EH (cell line): Measurements from ENCODE around the gene PDIA4.
A peak's percentile ranks its signal among the peaks of the same experiment; 100 is the strongest.
"Not testable (repeated sequence)": the region's sequence is repeated elsewhere in the genome, so short reads cannot be mapped to it uniquely, and the experiment has no call there.

ENCODE experiments used
- DNase-seq: peaks from one replicate; pipeline ENCODE4 v3.0.0-alpha.2; 2015; ENCODE audit warnings: low read depth

PDIA4 gene

DNA sequence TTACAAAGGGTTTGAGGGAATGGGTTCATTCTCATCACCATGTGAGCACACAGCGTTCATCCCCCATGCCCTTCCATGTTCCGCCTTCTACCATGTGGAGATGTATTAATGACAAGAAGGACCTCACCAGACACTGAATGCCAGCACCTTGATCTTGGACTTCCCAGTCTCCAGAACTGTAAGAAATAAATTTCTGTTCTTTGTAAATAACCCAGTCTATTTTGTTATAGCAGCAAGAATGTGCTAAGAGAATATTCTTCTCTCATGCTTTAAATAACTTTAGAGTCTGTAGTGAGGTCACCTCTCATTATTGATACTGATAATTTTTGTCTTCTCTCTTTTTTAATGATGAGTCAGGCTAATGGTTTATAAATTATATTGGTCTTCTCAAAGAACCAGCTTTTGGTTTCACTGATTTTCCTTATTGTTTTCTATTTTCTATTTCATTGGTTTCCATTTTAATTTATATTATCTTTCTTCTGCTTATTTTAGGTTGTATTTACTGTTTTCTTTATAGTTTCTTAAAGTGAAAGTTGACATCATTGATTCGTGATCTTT, 3.1 kb upstream of the PDIA4 start:
- DNase-seq = no peak

DNA sequence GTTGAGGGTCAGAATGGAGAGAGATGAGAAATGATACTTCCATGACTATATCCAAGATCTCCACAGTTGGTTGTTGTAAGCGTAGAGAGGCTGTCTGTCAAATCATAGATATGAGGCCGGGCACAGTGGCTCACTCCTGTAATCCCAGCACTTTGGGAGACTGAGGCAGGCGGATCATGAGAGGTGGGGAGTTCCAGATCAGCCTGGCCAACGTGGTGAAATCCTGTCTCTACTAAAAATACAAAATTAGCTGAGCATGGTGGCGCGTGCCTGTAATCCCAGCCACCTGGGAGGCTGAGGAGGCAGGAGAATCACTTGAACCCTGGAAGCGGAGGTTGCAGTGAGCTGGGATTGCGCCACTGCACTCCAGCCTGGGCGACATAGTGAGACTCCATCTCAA, 2.1 kb upstream of the PDIA4 start:
- not testable (repeated sequence) for DNase-seq

DNA sequence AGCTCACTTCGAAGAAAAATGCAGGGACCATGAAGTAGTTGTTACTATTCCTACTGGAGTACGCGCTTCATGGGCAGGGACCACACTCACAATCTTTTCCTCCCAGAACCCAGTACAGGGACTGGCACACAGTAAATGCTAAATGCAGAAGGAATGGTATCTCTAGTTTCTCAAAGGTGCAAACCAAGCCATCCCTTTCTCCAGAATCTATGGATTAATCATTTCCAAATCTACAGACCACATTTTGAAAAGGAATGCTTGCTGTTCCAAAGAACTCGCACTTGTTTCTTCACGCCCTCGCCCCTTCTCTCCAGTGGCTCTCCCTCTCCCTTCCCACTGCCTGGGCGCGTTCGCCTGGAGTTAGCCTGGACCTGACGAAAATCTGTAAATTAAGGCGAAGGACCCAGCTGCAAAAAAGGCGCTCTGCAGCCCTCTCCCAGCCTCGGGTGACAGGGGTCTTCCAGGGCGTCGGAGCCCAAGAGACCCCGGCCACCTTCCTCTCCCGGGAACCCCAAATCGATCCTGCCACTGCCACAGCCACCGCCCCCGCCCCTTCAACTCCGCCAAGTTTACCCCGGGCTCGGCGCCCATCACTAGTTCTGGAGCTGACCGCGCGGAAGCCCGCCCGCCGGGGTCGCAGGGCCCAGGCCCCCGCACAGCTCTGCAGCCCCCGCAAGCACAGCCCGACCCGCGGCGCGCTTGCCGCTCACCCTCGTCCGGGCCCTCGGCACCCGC, 527 bp downstream of the PDIA4 start:
- peak; percentile 39 for DNase-seq

DNA sequence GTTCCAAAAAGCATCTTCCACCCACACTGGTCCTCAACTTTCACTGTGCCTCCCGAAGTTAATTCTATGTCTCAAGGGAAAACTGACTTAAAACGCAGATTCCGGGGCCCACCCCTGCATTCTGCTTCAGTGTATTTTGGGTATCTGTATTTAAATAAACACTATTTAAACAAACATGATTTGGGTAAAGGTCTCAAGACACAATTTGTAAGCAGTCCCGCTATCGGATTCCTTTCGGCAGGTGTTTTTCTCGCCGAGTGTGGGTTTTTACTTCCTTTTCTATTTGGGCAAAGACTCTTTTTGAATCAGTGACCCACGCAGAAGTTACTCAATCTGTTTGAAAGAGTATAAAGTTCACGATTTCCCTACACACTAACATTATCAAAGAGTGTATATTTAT, 1.2 kb downstream of the PDIA4 start:
- no peak for DNase-seq

DNA sequence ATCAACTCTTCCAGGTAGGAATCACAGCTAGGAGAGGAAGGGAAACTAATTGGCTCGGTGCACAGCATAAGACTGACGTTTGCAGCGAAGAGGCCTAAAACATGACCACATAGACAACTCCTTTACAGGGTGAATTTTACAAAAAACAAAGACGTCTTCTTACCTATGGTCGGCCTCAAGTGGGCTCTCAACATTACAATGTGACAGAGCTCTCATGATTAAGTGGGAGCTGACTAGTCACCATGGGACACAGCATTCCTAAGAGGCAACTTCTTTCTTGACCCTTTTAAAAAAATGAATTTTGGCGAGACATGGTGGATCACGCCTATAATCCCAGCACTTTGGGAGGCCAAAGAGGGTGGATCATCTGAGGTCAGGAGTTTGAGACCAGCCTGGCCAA, 4.6 kb downstream of the PDIA4 start:
- no peak for DNase-seq

DNA sequence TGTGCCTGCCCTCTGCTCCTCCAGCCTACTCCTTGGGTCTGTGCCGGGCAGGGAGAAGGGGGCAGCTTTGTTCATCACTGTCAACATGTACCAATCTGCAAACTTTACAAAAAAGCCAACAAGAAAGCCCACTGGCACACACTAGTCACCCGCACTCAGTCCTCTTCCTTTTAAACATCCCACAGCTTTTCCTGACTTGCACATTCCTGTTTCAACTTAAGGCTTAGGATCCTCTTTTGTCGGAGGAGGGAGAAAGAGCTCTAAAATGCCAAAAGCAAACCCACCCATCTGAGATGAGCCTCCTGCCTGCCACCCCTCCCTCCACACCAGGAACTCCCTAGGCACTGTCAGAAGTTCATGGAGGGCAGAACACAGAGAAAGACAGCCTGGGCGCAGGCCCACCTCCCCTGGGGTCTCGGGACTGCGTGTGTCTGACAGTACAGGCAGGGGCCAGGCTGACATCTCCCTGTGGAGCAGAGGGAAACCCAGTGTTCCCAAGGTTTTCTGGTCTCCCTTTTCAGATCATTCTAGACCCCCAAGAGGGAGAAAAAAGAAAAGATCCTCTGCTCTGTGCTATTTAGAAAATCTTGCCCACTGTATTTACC, 5.4 kb downstream of the PDIA4 start:
- DNase-seq = no peak

DNA sequence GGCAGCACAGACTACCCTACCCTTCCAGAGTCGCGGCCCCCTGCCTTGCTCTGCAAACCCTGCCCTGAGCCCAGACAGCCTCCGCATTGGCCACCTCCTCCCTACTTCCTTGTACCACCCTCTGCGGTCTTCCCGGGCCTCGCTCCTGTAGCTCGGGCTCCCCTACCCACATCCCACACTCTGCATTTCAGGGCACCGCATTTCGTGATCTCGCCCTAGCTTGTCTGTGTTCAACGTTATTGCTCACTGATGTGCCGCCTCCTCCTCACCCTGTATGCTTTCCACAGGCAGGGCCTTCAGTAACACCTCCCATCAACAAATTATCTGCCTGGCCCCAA, 6.6 kb downstream of the PDIA4 start:
- DNase-seq = no peak

DNA sequence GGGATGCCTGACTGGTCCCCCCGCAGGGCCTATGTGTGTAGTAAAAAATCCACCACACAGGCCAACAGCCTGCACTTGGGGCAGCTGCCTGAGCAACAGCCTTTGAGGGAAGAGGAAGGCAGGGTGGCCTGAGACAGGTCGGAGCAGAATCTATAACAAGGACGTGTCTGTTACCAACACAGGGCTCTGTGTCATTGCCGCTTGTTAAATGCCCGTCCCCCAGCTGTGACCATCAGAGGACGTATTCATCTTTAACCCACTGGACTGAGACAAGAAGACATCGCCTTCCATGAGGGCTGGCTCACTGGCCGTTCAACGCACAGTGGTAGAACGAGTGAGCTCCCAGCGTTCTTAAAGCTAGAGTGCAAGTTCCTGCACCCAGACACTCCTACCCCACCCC, 7.8 kb downstream of the PDIA4 start:
- DNase-seq = no peak

DNA sequence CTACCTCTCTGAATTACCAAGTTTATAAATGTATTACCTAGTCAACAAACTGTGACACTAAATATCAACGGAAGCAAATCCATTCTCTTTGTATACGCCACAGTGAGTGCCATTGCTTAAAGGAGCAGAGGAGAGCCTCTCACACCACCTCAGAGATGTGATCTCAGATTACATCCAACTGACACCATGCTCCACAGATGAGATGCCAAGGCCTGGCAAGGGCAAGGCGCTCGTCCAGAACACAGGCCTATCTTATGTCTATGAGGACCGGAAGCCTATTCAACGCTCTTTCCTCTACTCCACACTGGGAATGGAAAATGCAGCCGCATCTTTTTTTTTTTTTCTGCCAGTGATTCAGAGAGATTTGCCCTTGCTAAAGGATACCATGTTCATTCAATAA, 11.4 kb downstream of the PDIA4 start:
- no peak for DNase-seq

DNA sequence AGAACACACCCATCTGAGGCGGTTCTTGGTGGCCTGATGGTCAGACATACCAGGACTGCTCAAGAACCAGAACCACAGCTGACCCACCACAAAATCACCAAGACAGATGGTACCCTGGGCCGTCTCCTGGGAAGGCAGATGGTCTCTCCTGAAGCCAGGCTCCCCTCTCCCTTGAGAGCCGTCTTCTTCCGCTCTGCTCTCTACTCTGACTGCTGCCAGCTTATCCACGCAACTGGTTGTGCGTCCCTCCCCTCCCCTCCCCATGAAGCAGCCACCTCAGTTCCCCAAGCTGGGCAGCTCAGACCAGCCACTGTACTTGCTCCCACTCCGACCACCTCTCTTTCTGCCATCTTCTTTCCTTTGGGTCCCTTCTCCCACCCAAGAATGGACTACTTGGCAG, 14.0 kb downstream of the PDIA4 start:
- no peak for DNase-seq

DNA sequence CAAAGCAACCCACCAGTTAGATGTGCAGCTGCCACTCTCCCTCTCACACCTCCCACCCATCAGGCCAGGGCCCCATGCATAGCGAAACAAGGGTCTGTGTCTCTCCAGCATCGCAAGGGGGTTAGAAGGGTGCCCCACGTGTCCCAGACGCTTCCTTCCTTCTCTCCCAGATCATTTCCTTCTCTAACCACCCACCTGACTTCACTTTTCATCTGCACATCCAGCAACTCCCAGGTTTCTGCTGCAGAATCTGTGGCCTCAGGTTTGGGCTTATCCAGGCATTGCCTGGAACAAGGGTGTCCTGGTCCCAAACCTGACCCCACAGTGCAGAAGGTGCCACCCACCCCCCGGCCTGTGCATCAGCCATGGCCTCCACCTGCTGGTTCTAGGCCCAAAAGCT, 14.4 kb downstream of the PDIA4 start:
- DNase-seq = no peak

DNA sequence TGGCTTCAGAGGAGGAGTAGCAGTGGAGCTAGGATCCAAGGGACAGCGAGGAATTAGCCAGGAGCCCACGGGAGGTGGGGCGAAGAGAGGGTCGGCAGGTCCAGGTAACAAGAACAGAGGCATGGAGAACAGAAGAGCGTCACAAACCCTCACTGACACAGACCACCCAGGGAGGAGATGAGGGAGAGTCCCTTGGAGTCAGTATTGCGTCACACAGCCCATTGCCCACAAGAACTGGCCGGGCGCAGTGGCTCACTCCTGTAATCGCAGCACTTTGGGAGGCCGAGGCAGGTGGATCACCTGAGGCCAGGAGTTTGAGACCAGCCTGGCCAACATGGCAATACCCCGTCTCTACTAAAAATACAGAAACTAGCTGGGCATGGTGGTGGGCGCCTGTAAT, 15.6 kb downstream of the PDIA4 start:
- DNase-seq = not testable (repeated sequence)

DNA sequence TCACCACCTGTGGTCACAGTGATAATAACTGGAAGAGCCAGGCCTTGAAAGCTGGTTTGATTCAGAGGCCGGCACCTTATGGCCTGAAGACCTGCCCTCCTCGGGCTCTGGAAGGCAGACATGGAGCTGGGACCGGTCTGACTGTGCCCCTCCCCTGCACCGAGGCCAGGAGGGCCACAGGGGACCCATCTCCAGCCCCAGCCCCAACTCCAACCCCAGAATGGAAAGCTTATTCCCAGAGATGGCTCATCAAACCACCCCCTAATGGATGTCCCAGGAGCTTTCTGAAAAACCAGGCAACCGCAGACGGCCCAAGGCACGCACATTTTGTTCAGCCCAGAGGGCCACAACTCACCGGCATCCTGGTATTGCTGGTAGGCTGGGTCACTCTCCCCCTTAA, 16.8 kb downstream of the PDIA4 start:
- no peak for DNase-seq

DNA sequence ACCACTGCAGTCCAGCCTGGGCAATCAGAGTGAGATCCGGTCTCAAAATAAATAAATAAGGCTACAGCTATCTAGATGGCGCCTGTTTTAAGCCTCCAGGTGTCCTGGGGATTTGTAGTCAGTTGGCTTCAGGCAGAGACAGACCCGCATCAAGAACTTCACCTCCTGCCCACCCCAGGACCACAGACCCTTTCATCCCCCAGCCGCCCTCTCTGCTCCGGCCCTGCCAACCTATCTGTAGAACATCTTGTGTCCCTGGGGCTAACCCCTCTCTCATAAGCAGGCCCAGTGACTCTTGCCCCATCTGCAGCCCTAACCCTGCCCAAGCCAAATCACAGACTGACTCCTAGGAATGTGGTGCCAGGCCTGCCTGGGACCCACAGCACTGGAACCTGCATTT, 17.9 kb downstream of the PDIA4 start:
- no peak for DNase-seq

DNA sequence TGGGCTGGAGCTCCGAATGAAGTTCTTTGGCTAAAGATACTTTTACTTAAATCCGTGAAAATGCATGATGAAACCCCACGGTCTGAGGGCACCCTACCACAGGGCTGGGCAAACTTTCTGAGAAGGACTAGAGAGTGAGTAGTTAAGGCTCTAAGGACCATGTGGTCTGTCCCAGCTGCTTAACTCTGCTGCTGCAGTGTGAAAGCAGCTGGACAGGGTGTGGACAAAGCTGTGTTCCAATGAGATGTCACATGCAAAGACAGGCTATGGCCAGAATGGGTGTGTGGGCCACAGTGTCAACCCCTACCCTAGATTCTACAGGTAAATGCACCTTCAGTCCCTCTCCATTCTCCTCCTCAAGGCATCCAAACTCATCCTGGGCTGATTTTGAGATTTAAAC, 18.8 kb downstream of the PDIA4 start:
- no peak for DNase-seq

DNA sequence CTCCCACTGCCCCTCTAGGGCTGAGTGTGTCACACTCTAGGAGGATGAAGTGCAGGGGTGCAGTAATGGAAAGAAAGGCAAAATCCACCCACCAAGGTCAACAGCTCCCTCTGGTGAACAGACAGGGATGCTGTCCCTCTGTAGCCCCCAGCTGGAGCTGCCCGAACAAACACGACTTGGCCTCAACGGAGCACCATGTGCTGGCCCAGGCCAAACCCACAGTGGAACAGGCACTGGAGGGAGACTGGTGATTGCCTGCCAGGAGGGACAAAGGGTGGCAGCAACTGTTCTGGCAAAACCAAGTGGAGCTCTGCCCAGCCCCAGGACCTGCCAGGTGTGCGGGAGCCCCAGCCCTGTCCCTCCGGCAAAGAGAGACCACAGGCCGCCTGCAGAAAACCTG, 20.7 kb downstream of the PDIA4 start:
- no peak for DNase-seq

DNA sequence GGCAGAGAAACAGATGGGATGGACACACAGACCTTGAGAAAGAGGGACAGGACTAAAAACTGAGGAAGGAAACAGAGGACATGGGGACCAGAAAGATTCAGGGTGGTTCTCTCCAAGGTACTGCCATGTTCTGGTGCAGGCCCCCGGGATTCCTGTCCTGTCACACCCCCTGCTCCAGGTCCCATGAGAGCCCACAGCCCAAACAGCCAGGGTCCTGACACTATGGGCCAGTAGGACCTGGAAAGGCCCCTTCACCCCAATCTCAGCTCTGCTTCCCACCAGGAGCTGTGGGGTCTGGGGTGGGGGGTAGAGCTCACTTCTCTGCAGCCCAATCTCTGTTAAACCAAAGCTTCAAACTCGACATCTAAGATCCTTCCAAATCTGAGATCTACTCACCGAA, 21.2 kb downstream of the PDIA4 start:
- no peak for DNase-seq

DNA sequence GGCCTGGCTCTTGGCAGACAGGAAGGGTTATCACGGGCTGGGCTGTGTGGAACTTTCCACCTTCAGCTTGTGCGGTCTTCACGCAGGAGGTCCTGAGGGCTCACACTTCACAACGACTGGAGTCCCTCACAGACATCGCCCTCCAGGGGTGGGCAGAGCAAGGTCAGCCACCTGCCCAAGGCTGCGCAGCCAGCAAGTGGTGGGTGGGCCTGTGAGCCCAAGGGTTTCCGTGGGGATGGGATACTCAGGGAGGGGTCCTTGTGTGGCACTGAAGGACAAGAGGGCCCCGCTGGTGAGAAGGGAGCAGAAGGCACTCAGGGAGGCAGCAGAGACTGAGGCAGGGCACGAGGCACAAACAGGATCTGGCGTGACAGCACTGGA, 22.0 kb downstream of the PDIA4 start:
- DNase-seq = no peak

DNA sequence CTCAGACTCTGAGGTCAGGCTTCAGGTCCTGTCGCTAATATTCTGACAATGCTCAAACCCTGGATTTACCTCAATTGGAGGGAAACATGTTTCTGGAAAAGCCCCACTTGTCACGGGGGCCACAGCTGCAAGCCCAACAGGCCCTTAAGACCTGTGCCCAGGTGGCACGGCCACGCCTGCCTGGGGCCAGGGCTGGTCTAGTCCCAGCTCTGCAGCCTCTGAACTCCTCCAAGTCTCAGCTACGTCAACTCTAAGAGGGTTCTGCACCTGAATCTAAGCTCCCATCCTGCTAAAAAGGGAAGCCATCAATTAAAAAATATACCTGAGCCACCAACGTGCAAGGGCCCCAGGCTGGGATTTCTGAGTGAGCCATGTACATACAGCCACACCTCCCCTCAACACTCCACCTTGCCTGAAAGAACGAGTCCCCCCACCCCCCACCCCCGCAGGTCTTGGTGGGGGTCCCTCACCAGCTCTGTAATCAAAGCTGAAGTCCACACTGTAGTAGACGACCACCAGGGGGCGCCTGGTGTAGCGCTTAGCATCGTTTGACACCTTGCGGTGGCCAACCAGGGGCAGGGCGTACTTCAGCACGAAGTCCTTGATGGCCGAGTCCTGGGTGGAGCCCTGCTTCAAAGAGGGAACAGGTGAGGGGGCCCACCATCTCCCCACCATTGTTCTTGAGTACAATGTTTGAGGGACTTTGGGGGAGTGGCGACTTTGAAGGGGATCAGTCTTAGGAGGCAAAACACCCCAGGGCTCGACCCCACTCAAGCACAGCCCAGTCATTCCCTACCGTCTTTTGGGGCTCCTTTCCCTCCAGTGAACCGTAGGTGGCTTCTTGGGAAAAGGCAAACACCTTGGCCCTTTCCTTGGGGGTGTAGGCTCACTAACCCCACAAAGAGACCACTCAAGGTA, 22.6 kb downstream of the PDIA4 start:
- DNase-seq = peak; percentile 64

DNA sequence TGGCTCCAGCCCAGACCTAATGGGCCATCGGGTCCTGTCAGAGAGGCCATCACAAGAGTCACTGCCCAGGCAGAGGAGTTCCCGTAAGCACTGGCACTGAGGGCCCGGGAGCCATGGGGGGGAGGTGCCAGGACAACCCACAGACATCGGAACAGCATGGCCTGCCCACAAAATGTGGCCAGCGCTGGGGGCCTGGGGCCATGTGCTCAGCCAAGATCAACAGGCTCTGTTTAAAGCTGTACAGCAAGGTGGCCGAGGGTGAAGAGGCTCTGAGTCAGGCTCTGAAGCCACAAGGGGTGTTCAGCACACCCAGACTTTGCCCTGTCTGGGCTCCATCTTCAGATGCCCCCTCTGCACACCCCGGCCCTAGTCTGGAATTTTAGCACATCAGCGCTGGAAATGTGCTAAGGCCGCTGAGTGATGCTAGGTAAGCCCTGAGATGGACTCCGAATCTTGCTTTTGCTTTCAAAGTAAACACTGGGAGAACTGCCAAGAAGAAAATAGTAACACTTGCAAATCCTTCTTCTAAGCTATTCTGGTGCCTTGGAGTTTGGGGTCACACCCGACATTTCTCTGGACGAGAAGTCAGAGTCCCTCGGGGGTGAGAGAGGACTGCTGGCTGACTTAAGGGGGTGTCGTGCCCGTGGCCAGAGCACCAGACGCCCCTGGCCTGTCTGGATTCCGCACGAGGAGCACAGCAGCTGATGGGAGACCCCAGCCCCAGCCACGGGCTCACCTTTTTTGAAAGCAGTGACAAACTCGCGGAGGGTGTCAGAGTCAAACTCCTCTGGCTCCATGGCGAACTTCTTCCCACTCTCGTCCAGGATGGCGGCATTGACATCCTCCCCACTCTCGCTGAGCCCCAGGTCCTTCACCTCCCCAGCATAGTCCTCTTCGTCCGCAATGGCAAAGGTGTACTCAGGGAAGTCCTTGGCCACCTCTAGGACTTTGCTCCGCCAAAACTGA, 23.6 kb downstream of the PDIA4 start:
- DNase-seq = no peak

DNA sequence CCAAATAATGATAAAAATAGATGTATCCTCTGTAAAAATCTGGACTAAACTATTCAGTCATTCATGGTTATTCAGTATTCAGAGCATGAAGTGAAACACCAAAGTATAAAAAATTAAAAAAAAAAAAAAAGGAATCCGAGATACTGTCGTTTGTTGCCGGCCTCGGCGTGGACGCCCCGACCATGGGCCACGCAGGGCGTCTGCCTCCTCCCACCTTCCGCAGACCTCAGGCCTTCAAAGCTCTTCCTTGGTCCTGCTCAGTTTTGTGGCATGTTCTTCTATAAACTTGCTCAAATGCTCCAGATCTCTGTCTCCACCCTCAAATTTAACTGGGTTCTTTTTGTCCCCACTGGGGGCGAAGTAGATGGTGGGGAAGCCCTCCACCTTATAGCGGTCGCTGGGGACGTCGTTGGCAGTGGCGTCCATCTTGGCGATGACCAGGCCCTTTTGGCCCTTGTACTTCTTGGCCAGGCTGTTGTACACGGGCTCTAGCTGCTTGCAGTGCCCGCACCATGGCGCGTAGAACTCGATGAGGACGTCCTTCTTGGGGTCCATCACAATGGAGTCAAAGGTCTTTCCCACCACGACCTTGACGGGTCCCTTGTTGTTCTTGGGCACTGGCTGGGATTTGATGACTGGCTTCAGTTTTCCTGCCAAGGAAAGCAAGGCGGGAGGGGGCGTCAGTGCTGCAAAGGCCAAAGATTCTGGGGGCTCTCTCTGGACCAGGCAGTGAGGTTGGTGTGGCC, 24.6 kb downstream of the PDIA4 start:
- no peak for DNase-seq
